Suprapubic skin (tissue), 4 donors: ENCODE results near the gene STUM.

Source experiments
- CTCF ChIP-seq, 2 donors: fragments of 200-600 bp in 1 of 2; fragments of 450-650 bp in 1 of 2; sonication (generic) in 1 of 2; IDR thresholded peaks; one replicate each; pipeline ENCODE4 v1.5.1; 2016 to 2019; ENCODE audit warnings: antibody characterized with exemption in 2 of 2, mild to moderate bottlenecking in 1 of 2, moderate library complexity in 1 of 2
- EP300 ChIP-seq: sonication (generic); formaldehyde crosslinking; IDR thresholded peaks from one replicate; pipeline ENCODE4 v1.6.1; 2017; ENCODE audit warnings: antibody characterized with exemption
- POLR2A ChIP-seq, 2 donors: fragments of 450-650 bp; IDR thresholded peaks; one replicate each; pipeline ENCODE4 v1.6.1; 2017; ENCODE audit warnings: antibody characterized with exemption in 2 of 2, mild to moderate bottlenecking in 2 of 2, moderate library complexity in 2 of 2
- POLR2AphosphoS5 ChIP-seq, 3 donors: sonication (generic); formaldehyde crosslinking; IDR thresholded peaks; one replicate each; pipeline ENCODE4 v1.6.1; 2017; ENCODE audit warnings: antibody characterized with exemption in 3 of 3

- TF ChIP-seq POLR2AphosphoS5 (IDR thresholded peaks at IDR 0.05) = no peak
- no peak for TF ChIP-seq CTCF (IDR thresholded peaks at IDR 0.05)
- TF ChIP-seq EP300 = no peak
- no peak for TF ChIP-seq POLR2A (IDR thresholded peaks at IDR 0.05)
Measured at GRCh38 chr1:226611301-226611700, 62.7 kb downstream of the STUM start.
